Suppressor macrophage treated with lipopolysaccharide for 4 hours (primary cell): ENCODE measurements around the gene VWA3B.
"Not testable (repeated sequence)": the region's sequence is repeated elsewhere in the genome, so short reads cannot be mapped to it uniquely, and the experiment has no call there.

Source experiments
- DNase-seq: peaks from one replicate; pipeline ENCODE4 v3.0.0-alpha.2; 2020

VWA3B gene

DNA sequence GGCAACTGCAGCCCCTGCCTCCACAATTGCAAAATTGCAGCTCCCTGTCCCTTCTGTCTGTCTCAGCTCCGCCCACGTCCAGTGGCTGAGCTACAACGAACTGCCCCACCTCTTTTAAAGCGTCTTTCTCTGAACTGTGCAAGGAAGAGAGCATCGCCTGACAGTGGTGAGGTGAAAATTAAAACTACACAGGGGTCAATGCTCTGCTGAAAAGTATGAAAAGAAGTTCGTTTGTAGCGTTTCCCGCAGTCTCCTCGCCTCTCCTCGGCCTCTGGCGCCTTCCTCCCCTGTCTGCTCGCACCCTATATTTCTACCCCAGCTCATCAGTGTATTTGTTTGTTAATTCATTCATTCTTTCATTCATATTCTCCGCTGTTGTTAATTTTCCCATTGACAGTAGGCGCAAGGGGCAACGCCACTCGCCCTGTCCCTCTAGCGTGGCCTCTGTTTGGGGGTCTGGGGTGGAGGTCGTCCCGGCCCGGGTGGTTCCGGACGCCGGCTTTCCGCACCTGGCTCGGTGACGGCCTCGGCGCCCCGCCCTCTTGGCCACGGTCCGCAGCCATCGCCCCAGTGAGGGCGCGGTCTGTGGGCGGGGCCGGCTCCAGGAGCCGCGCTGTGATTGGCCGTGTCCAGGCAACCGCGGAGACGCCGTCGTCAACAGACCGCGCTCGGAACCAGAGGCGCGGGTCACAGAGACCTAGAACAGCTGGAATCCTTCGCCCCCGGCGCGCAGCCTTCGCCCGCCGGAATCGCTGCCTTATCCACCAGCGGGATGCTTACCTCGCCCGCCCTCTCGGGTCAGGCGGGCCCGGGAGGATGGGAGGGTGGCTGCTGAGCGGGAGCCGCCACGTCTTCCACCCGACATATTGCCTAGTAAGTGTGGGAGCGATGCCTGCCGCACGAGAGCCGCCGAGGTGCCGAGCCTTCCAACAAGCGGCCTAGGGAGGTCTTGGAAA, at the start of gene VWA3B:
Gene VWA3B (plus strand): TSS at position 677 of the 956 bp plus-strand sequence. CDS start 5,926 bp downstream, outside the sequence.
- DNase-seq: peak; percentile 84

DNA sequence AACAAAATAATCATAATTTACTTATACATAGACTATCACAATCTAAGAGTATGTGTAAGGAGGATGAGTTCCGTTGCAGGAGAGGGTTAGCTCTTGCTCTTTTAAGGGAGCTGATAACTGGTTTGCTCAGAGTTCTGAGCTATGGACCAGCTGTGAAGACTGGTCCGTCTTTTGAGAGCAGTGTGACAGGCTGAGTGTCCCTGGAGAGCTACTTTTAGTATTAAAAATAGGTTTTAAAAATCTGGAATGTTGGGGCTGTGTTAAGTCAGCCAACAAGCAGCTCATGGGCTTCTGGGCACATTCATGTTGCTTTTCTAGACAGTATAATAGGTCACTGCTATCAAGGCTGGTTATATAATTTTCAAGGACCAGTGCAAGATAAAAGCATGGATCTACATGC, 49.8 kb upstream of the VWA3B start:
- no peak for DNase-seq

GRCh38 chr2:98037666-98038336, 49.2 kb upstream of the VWA3B start:
- no peak for DNase-seq

- peak; percentile 77 for DNase-seq
Observed at GRCh38 chr2:98039085-98039756, 47.7 kb upstream of the VWA3B start.

- DNase-seq: no peak
Observed at GRCh38 chr2:98040331-98040939, 46.5 kb upstream of the VWA3B start.

DNA sequence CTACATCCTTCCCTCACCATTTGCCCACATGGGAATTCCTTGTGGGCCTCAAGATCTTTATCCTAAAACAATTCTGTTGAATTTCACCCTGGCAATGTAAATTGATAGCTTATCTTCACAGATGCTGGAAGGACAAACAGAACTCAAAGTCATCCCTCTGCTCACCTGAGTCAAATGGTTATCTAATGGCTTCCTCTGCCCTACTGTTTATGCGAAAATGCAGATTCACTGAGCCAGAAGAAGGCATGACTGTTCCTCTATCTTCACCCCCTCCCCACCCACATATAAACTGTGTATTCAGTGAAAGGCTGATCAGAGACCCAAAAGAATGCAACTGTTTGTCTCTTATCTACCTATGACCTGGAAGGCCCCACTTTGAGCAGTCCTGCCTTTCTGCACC, 43.9 kb upstream of the VWA3B start:
- no peak for DNase-seq

DNA sequence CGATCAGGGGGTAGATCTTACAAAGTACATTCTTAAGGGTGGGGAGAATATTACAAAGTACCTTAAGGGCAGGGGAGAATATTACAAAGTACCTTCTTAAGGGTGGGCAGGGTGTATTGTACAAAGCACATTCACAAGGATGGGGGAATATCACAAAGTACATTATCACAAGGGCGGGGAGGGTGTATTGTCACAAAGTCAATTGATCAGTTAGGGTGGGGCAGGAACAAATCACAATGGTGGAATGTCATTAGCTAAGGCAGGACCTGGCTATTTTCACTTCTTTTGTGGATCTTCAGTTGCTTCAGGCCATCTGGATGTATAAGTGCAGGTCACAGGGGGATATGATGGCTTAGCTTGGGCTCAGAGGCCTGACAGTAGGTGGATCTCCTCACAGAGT, 42.2 kb upstream of the VWA3B start:
- DNase-seq: not testable (repeated sequence)

DNA sequence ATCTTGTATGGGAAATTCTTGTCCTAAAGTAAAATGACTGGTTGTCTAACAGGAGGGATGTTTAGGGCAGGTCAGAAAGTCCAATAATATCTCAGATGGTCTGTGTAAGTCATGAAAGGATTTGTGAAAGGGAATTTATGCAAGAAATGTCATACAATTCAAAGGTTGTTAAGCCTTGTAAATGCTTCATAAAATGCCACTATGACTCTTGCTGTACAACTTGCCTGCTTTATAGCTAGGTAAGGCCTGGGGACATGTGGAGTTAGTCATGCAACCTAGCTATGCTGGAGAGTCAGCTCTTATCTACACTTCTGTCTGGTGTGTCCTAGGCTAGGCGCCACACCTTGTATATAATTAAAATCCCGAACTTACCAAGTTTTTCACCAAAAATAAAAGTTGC, 36.9 kb upstream of the VWA3B start:
- DNase-seq: no peak

DNA sequence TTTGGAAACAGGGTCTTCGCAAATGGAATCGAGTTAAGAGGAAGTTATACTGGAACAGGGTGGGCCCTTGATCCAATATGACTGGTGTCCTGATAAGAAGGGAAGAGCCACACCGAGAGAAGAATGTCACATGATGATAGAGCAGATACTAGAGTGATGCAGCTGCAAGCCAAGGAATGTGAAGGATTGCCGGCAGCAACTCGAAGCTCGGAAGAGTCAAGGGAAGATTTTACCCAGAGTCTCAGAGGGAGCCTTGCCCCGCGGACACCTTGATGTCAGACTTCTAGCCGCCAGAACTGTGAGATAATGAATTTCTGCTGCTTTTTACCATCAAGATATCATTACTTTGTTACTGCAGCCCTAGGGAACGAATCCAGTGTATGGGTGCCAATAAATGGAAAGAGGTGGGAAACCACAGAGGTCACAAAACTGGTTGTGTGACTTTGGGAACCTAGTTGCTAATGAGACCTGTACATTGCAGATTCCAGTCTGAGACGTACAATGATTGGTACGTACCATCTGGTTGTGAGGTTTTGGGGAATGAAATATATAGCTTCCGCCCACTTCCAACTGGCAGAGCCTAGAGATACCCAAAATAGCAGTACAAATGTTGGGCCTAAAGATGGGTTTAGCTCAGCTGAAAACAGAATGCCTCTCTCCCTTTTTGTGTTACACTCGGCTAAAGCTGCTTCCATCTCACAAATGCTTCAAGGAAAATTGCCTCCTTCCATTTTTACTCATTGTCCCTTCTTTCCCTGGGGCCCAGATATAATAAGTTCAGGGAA, 28.6 kb upstream of the VWA3B start:
- DNase-seq: no peak

DNA sequence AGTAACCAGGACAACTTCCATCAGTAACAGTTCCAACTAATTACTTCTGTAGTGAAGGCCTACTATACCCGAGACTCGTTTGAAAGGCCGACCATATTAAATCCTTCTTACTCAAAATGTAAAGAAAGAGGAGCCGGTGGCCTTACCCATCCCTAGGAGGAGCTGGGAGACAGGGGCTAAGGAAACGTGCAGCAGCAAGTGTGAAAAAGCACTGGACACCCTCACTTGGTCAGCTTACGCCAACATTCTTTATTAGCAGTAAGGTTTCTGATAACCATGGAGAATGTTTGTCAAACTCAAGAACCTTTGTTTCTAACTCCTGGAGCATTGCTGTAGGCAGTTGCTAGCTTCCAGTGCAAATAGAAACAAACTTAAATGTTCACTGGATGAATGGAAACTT, 26.7 kb upstream of the VWA3B start:
- DNase-seq: no peak

GRCh38 chr2:98063291-98063854, 23.6 kb upstream of the VWA3B start:
- no peak for DNase-seq

DNA sequence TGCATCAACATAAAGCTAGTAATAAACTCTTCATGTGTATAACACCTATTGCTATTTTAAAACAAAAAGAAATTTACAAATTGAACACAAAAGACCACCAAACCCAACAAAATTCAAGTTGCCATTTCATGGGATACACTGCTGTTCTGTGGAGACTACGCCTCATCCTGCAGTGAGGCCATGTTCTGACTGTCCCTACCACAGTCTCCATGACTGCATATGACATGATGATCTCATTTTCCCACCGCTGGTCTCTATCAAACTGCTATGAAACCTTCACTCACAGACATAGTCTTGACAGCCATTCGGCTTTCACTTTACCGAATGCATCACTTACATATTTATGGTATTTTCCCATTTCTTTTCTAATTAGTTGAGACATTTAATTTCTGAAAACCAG, 21.2 kb upstream of the VWA3B start:
- no peak for DNase-seq

- no peak for DNase-seq
Observed at GRCh38 chr2:98067160-98067559, 19.8 kb upstream of the VWA3B start.

DNA sequence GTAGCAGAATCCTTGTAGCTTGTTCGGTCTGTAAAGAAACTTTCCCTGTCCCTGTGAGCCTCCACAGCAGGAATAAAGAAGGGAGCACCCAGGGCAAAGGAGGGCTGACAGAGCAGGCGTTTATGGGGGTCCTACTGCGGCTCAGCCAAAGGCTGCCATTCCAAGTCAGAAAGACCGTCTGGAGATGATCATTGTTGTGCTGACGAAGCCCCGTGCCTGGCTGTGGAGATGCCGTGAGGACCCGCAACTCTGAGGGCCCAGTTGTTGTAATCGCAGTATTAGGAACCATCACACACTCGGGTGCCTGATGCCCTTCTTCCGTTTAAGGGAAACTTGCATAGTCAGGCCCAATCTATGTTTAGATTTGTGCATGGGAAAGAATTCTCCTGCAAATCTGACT, 16.9 kb upstream of the VWA3B start:
- DNase-seq: no peak

DNA sequence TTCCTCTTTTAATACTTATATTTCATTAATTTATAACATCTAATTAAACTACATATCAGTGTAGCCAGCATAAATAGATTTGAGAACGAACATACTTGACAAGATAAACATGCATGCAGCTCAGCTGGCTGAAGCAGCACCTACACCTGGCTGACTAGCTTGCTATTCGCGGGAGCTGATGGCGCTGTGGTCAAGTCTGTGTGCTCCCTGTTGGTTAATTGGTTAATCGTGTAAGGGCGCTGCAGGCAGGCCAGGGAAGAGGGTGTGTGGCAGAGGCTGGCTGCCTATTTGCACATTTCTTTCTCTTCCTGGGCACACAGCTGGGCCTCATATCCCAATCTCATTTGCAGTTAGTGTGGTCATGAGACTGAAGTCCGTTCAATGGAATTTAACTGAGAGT, 14.5 kb upstream of the VWA3B start:
- no peak for DNase-seq

- peak; percentile 27 for DNase-seq
Observed at GRCh38 chr2:98078701-98079100, 8.3 kb upstream of the VWA3B start.

DNA sequence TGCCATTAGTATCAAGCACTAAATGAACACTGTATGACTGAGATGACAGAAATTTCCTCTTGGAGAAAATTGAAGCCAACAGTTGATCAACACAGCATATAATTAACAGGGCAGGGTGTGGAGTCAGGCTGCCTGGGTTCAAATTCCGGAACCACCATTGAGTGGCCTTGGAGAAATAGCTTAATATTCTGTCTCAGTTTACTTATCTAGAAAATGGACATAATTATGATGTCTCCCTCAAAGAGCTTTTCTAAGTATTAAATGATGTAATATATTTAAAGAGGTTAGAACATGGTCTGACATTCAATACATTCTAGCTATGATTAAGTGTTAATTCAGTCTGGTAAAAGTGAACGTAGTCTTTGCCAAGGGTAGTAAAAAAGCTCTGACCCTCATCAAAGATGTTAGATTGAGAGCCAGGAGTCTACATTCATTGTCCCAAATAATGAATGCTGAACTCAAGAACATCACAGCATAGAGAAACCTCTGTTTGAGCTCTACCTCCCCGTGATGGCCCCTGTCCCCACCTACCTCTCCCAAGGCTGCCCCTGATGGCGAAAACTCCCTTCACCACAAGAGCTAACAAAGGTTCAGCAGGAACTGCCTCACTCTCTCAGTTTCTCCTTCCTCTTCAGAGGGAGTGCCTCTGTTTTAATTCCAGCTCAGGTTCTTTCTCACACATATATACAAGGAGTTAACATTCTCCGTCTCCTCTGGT, 2.7 kb upstream of the VWA3B start:
- DNase-seq: no peak

DNA sequence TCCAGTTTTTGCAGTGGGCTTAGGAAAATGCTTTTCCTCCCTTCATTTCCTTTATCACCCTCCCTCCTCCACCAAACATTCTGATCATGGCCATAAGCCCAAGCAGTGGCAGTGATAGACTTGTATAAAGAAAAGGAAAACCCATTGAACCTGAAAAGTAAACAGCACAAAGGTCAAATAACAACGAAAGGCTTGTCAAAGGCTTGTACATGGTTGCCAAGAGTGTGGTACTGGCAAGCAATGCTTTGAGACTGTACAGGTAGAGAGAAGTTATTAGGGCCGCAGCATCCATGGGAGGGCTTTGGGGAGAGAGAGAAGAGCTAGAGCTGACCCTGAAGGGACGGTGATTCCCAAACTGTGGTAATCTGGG, 2.1 kb upstream of the VWA3B start:
- no peak for DNase-seq

DNA sequence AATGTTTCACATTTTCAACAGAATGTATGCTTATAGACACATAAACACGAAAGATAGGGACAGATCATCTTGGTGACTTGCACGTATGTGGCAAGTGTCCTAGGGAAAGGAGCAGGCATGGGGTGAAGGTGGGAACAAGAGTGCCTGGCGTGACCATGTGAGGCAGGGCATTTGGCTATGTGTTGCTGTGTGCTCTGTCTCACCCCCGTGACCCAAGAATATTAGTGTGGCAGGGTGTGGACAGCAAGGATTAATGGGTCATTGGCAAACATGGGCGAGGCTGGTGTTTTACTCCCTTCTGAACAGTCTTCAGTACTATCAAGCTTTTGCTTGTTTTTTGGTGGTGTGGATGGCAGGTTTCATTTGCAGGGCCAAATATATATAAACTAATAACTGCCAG, 1.3 kb upstream of the VWA3B start:
- DNase-seq: no peak

DNA sequence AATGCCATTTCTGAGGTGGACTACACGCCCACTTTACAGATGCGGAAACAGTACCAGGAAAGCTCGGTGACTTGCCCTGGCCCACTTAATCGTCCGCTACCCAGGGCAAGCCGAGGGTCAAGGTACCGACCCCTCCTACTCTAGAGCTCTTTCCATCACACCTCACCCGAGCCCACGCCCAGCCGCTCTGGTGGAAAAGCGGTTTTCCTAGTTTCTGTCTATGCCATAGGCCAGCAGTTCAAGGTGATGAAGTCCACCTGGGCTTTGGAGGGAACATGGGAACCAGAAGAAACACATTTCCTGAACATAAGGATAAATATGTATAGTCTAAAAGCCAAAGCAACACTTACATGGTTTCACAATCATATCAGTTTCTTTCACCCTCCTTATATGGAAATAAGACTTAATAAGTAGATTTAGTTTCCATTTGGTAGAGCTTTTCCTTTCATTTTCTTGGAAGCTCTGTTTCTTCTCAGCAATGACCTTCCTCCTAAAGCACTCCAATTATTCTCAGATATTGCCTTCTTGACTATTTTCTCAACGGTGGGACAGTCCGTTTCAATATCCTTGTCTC, 567 bp downstream of the VWA3B start:
- peak; percentile 86 for DNase-seq

DNA sequence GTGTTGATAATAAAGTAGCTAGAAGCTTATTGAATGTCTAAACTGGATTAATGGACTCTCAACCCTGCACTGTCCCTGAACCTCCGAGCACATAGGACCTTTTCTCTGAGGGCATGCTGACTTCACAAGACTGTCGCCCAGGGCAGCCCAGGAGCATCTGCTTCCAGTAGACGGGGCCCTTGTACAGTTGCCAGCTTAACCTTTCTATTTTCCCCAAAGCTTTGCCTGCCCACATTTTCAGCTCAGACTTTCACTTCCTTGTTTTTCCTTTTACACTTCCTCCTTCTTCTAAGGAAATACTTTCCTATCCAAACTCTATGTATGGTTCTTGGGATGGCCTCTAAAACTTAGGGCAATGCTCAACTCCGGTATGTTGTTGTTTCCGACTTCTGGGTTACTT, 1.3 kb downstream of the VWA3B start:
- DNase-seq: peak; percentile 93
